GM12878 (cell line): ENCODE data around the gene STARD13. TPM values are rescaled to one million over a fixed set of nuclear protein-coding genes. Genes with fewer than 3 reads are reported as not detected.

Experiments
- ATAC-seq: fragments of 200-7000 bp; cut with Tn5 transposase; 3 replicates; pipeline ENCODE4 v1.9.1; 2020; ENCODE audit warnings: mild to moderate bottlenecking, moderate library complexity
- BruUV-seq: library from RNA; stranded (reverse); fragments of 400-500 nt; replicated peaks from 2 replicates; lab custom pipeline; 2021; lab: Mats Ljungman, UMichigan
- CTCF ChIA-PET: fragments of 300-600 bp; sonication (Branson Sonifier 250); formaldehyde crosslinking; extraction: SDS; loops from one replicate; lab custom pipeline; 2021; ENCODE audit warnings: inconsistent platforms; lab: Yijun Ruan, JAX
- POLR2A ChIA-PET: fragments of 350-600 bp; formaldehyde crosslinking; extraction: SDS; loops from one replicate; lab custom pipeline; 2021; ENCODE audit warnings: inconsistent platforms; lab: Charles Lee
- RAD21 ChIA-PET: fragments of 300-600 bp; sonication (Branson Sonifier 250); formaldehyde crosslinking; loops from one replicate; lab custom pipeline; 2023; ENCODE audit warnings: antibody characterized with exemption; ENCODE audit not compliant: unreplicated experiment; lab: Charles Lee
- SMC1A ChIA-PET: fragments of 300-600 bp; sonication (Branson Sonifier 250); formaldehyde crosslinking; loops from one replicate; lab custom pipeline; 2023; ENCODE audit not compliant: unreplicated experiment, uncharacterized antibody; lab: Charles Lee
- DNase-seq: peaks from one replicate; pipeline ENCODE4 v3.0.0-alpha.2; 2011; ENCODE audit warnings: low read depth, low spot score
- FAIRE-seq: peaks from 3 replicates; lab custom pipeline; 2011; peaks lifted over from hg19 to GRCh38; lab: Jason Lieb, UNC
- H2AFZ ChIP-seq: 2 replicates; pipeline ENCODE4 v1.6.0; 2011; ENCODE audit warnings: low read depth, low read length, control low read depth; ENCODE audit not compliant: control insufficient read depth
- H3K27ac ChIP-seq: 2 replicates; pipeline ENCODE4 v1.5.1; 2011; ENCODE audit warnings: control low read depth; ENCODE audit not compliant: control insufficient read depth, insufficient read depth
- H3K27me3 ChIP-seq, 2 experiments: replicated peaks in 1 of 2; 2 replicates each; pipeline versions ENCODE4 v1.6.0 to v1.6.1; 2011; ENCODE audit warnings: low read length in 1 of 2; ENCODE audit not compliant: control insufficient read depth in 2 of 2, insufficient read depth in 2 of 2
- H3K36me3 ChIP-seq, 2 experiments: 2 replicates each; pipeline ENCODE4 v1.5.1; 2011; ENCODE audit warnings: low read length in 1 of 2; ENCODE audit not compliant: control insufficient read depth in 2 of 2, insufficient read depth in 2 of 2
- H3K4me1 ChIP-seq: 2 replicates; pipeline ENCODE4 v1.6.1; 2011; ENCODE audit warnings: mild to moderate bottlenecking, low read length, moderate library complexity, mixed read lengths; ENCODE audit not compliant: control insufficient read depth, insufficient read depth
- H3K4me2 ChIP-seq: 2 replicates; pipeline ENCODE4 v1.6.0; 2011; ENCODE audit warnings: control low read depth; ENCODE audit not compliant: control insufficient read depth, insufficient read depth
- H3K4me3 ChIP-seq: fragments of 200-600 bp; sonication (generic); 2 replicates; pipeline ENCODE4 v1.5.1; 2016
- H3K79me2 ChIP-seq: 2 replicates; pipeline ENCODE4 v1.6.0; 2011; ENCODE audit warnings: low read length; ENCODE audit not compliant: control insufficient read depth, insufficient read depth
- H3K9ac ChIP-seq: 2 replicates; pipeline ENCODE4 v1.8.0; 2011; ENCODE audit warnings: low read length, control low read depth, mixed read lengths; ENCODE audit not compliant: control insufficient read depth, insufficient read depth
- H3K9me3 ChIP-seq: replicated peaks from 3 replicates; pipeline ENCODE4 v1.5.1; 2011; ENCODE audit warnings: mild to moderate bottlenecking, low read length; ENCODE audit not compliant: control insufficient read depth, insufficient read depth
- H4K20me1 ChIP-seq: 2 replicates; pipeline ENCODE4 v1.6.0; 2011; ENCODE audit not compliant: control insufficient read depth, insufficient read depth
- CHD2 ChIP-seq: IDR thresholded peaks from 2 replicates; pipeline ENCODE4 v1.6.1; 2011; ENCODE audit warnings: low read depth, low read length, improper control_type of control experiment, borderline replicate concordance
- CREM ChIP-seq: IDR thresholded peaks from 2 replicates; pipeline ENCODE4 v1.6.1; 2014; ENCODE audit warnings: antibody characterized with exemption, low read depth
- ESRRA ChIP-seq: IDR thresholded peaks from 2 replicates; pipeline ENCODE4 v1.6.1; 2012; ENCODE audit warnings: mild to moderate bottlenecking, low read length, improper control_type of control experiment
- FOS ChIP-seq: IDR thresholded peaks from 3 replicates; pipeline ENCODE4 v1.6.1; 2011; ENCODE audit warnings: borderline replicate concordance; ENCODE audit not compliant: insufficient read length; ENCODE audit errors: extremely low read depth
- FOXM1 ChIP-seq: IDR thresholded peaks from 2 replicates; pipeline ENCODE4 v1.6.1; 2012; ENCODE audit warnings: low read depth, mild to moderate bottlenecking, inconsistent platforms, low read length, moderate library complexity
- HCFC1 ChIP-seq: fragments of 150-350 bp; IDR thresholded peaks from 2 replicates; pipeline ENCODE4 v1.6.1; 2014; ENCODE audit warnings: low read length
- HDAC6 ChIP-seq: fragments of 200-600 bp; sonication (generic); IDR thresholded peaks from one replicate; pipeline ENCODE4 v1.8.0; 2017; ENCODE audit warnings: antibody characterized with exemption; ENCODE audit not compliant: unreplicated experiment
- IRF4 ChIP-seq: IDR thresholded peaks from 2 replicates; pipeline ENCODE4 v1.6.1; 2011; ENCODE audit warnings: low read depth, low read length
- MXI1 ChIP-seq: fragments of 150-350 bp; IDR thresholded peaks from 2 replicates; pipeline ENCODE4 v1.6.1; 2011; ENCODE audit warnings: low read depth, mild to moderate bottlenecking, inconsistent platforms, low read length, improper control_type of control experiment
- NBN ChIP-seq: fragments of 450-650 bp; IDR thresholded peaks from 2 replicates; pipeline ENCODE4 v1.6.1; 2016
- NR2C1 ChIP-seq: fragments of 450-650 bp; IDR thresholded peaks from 2 replicates; pipeline ENCODE4 v1.6.1; 2017; ENCODE audit warnings: antibody characterized with exemption, mild to moderate bottlenecking, moderate library complexity
- POU2F2 ChIP-seq: IDR thresholded peaks from 3 replicates; pipeline ENCODE4 v1.6.1; 2011; ENCODE audit warnings: low read depth, mild to moderate bottlenecking, low read length, borderline replicate concordance
- RAD51 ChIP-seq: fragments of 450-650 bp; IDR thresholded peaks from 2 replicates; pipeline ENCODE4 v1.6.1; 2016; ENCODE audit warnings: moderate library complexity, mild to moderate bottlenecking, inconsistent platforms
- RELA ChIP-seq: fragments of 450-650 bp; IDR thresholded peaks from 2 replicates; pipeline ENCODE4 v1.8.0; 2014; ENCODE audit warnings: borderline replicate concordance; ENCODE audit not compliant: partially characterized antibody
- SMAD5 ChIP-seq: IDR thresholded peaks from 2 replicates; pipeline ENCODE4 v1.6.1; 2016; ENCODE audit warnings: antibody characterized with exemption, low read depth
- STAT3 ChIP-seq: IDR thresholded peaks from 2 replicates; pipeline ENCODE4 v1.6.1; 2011; ENCODE audit warnings: low read depth, low read length, improper control_type of control experiment
- WGBS: methylation state at CpG from one replicate; pipeline ENCODE4 v1.1.6; 2016; ENCODE audit warnings: low lambda C conversion rate; ENCODE audit not compliant: insufficient replicate concordance, insufficient coverage; ENCODE audit errors: missing lambda C conversion rate; 5-methylcytosine and 5-hydroxymethylcytosine counted together
- in situ Hi-C: fragments of 300-500 bp; cut with MboI; formaldehyde crosslinking; loops from 9 replicates; pipeline ENCODE4 v1.14.3; 2018; ENCODE audit warnings: mixed read lengths
- intact Hi-C: fragments of 100-400 bp; cut with micrococcal nuclease; formaldehyde crosslinking; loops from one replicate; pipeline ENCODE4 v1.14.2; 2022; ENCODE audit not compliant: unreplicated experiment
- polyA plus RNA-seq, 11 experiments: library from polyadenylated mRNA; depleted of rRNA in 4 of 11; unstranded in 6 of 11; stranded (reverse) in 5 of 11; fragments of >200 nt; fragmentation: Nextera tagmentation in 4 of 11; fragmentation: Illumina TruSeq in 1 of 11; extraction: Ambion mirVana in 4 of 11; extraction: Trizol in 1 of 11; gene quantifications; 1 replicate in 1 of 11; 2 replicates in 10 of 11; pipeline versions ENCODE4 v1.2.1 to v1.2.3, GENCODE V29; 2011 to 2016; ENCODE audit warnings: inconsistent platforms in 2 of 11, missing spikeins in 2 of 11, low read depth in 1 of 11
- total RNA-seq, 4 experiments: library from RNA; depleted of rRNA in 3 of 4; stranded (reverse); fragments of >200 nt in 3 of 4; fragmentation: Illumina TruSeq in 1 of 4; extraction: Trizol in 1 of 4; gene quantifications; 2 replicates each; pipeline versions ENCODE4 v1.2.1 to v1.2.3, GENCODE V29; 2013 to 2021
- TF ChIP-seq, protein P1 (sequence below): IDR thresholded peaks from 2 replicates; pipeline ENCODE4 v1.6.1; 2012; ENCODE audit warnings: low read depth, low read length, improper control_type of control experiment
- TF ChIP-seq, protein P2 (sequence below): fragments of 450-650 bp; formaldehyde crosslinking; IDR thresholded peaks from 2 replicates; pipeline ENCODE4 v1.4.0; 2020; ENCODE audit warnings: mild to moderate bottlenecking, moderate library complexity

Gene STARD13
- total and polyA plus RNA-seq, 10 of the 15 experiments (the other 5 are each of a cell fraction or from before 2014, with no cell fraction given): 4.0 to 41.6 (median 10.1) TPM

DNA sequence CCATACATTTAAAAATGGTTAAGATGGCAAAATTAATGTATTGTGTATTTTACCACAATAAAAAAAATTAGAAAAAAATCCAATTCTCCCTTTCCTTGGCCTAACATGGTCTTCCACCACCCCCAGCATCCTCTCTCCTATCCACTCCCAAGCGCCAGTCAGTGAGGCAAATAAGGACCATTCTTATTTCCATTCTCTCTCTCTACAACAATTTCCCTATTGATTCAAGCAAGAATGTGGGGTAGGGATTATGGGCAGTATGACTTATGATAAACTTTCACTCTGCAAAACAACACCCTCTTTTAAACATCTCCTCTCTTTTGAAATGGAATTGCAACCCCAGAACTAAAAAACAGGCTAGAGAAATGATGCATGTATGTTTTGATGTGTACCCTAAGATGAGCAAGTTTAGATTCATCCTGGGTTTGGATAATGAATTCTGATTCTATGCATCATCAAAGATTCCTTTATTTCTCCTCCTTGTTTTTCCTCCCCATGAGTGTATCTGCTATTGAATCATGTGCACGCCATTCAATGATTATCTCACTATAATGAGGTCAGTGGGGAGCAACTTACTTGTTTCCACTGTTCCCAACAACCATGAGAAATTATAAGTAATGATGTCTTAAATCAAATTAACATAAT, 3.5 kb downstream of the STARD13 start:
- WGBS: 69% methylated on average over 2 of the region's 2 CpGs
- H3K4me2 ChIP-seq: no peak overlapping the region

DNA sequence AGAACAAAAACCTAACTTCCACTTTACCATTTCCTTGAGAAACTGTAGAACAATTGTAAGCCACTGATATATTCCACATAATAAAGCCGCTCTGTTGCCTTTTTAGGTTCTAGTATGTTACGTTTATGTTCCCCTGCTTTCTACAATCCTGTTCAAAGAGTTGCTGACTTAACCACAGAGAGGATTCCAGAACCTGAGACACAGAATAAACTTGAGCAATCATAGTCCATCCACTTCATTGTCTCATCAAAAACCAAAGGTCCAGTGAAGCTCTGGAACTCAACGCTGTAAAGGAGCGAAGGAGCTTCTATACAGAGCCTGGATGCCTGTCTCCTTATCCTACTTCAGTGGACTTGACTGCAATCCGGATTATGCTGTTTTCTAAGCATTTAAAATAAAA, 4.6 kb downstream of the STARD13 start:
- ChIA-PET SMC1A (no interaction called here), RAD21 (no interaction called here), POLR2A (no interaction called here), CTCF (no interaction called here)
- intact Hi-C loops: no loop called here
- Histone ChIP-seq H3K36me3 (no peaks in the 10 kb centered on the region), H4K20me1 (no peaks in the 10 kb centered on the region), H3K27me3 (no peaks in the 10 kb centered on the region), H3K4me2 (no peak overlapping the region), H3K4me1 (no peaks in the 10 kb centered on the region), H3K27ac (no peak overlapping the region), H3K9me3 (no peaks in the 10 kb centered on the region), H3K9ac (no peak overlapping the region), H2AFZ (no peak overlapping the region), H3K79me2 (no peaks in the 10 kb centered on the region), H3K4me3 (no peak overlapping the region)
- DNase-seq: no peak
- no peak for ATAC-seq
- no TSS peak for BruUV-seq
- WGBS: 80% methylated on average over 5 of the region's 5 CpGs
- in situ Hi-C loops: no loop called here
- no peak for FAIRE-seq
- no peak for TF ChIP-seq STAT3
- TF ChIP-seq HDAC6: no peak
- no peak for TF ChIP-seq RELA
- TF ChIP-seq SMAD5: no peak
- no peak for TF ChIP-seq RAD51
- TF ChIP-seq NBN: no peak
- TF ChIP-seq IRF4: no peak
- TF ChIP-seq FOS: no peak
- no peak for TF ChIP-seq MXI1
- no peak for TF ChIP-seq CHD2
- TF ChIP-seq, protein P1, sequence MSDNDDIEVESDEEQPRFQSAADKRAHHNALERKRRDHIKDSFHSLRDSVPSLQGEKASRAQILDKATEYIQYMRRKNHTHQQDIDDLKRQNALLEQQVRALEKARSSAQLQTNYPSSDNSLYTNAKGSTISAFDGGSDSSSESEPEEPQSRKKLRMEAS: no peak
- no peak for TF ChIP-seq ESRRA
- TF ChIP-seq, protein P2, sequence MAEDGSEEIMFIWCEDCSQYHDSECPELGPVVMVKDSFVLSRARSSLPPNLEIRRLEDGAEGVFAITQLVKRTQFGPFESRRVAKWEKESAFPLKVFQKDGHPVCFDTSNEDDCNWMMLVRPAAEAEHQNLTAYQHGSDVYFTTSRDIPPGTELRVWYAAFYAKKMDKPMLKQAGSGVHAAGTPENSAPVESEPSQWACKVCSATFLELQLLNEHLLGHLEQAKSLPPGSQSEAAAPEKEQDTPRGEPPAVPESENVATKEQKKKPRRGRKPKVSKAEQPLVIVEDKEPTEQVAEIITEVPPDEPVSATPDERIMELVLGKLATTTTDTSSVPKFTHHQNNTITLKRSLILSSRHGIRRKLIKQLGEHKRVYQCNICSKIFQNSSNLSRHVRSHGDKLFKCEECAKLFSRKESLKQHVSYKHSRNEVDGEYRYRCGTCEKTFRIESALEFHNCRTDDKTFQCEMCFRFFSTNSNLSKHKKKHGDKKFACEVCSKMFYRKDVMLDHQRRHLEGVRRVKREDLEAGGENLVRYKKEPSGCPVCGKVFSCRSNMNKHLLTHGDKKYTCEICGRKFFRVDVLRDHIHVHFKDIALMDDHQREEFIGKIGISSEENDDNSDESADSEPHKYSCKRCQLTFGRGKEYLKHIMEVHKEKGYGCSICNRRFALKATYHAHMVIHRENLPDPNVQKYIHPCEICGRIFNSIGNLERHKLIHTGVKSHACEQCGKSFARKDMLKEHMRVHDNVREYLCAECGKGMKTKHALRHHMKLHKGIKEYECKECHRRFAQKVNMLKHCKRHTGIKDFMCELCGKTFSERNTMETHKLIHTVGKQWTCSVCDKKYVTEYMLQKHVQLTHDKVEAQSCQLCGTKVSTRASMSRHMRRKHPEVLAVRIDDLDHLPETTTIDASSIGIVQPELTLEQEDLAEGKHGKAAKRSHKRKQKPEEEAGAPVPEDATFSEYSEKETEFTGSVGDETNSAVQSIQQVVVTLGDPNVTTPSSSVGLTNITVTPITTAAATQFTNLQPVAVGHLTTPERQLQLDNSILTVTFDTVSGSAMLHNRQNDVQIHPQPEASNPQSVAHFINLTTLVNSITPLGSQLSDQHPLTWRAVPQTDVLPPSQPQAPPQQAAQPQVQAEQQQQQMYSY: no peak
- no peak for TF ChIP-seq CREM
- TF ChIP-seq FOXM1: no peak

More for the DNA sequence above, 3.5 kb downstream of the STARD13 start:
- H3K9me3 ChIP-seq: no peaks in the 10 kb centered on the region
- no peaks in the 10 kb centered on the region for H3K4me1 ChIP-seq
- no peak for TF ChIP-seq HCFC1
- TF ChIP-seq POU2F2: no peak
- no peak for TF ChIP-seq NR2C1
- intact Hi-C loops (no loop called here), in situ Hi-C loops (no loop called here)
- no peaks in the 10 kb centered on the region for H3K79me2 ChIP-seq
- no peaks in the 10 kb centered on the region for H3K36me3 ChIP-seq
- SMC1A ChIA-PET: no interaction called here
- H4K20me1 ChIP-seq: no peaks in the 10 kb centered on the region
- no peaks in the 10 kb centered on the region for H3K27me3 ChIP-seq
- no peak overlapping the region for H3K27ac ChIP-seq
- FAIRE-seq (no peak), DNase-seq (no peak), ATAC-seq (no peak)
- CTCF ChIA-PET: no interaction called here
- RAD21 ChIA-PET: no interaction called here
- no TSS peak for BruUV-seq
- H2AFZ ChIP-seq: no peak overlapping the region
- no peak overlapping the region for H3K4me3 ChIP-seq
- H3K9ac ChIP-seq: no peak overlapping the region
- POLR2A ChIA-PET: no interaction called here
